HL-60 (cell line): ENCODE results near the gene TKTL1.
"Not testable (repeated sequence)": the region's sequence is repeated elsewhere in the genome, so short reads cannot be mapped to it uniquely, and the experiment has no call there.

Source experiments
- CTCF ChIP-seq: IDR thresholded peaks from one replicate; pipeline ENCODE4 v1.5.1; 2011; ENCODE audit warnings: low read length, control low read depth, inconsistent platforms; ENCODE audit not compliant: insufficient read depth
- GABPA ChIP-seq: IDR thresholded peaks from 2 replicates; pipeline ENCODE4 v1.6.1; 2012; ENCODE audit warnings: low read depth
- POLR2AphosphoS5 ChIP-seq: IDR thresholded peaks from 2 replicates; pipeline ENCODE4 v1.6.1; 2012; ENCODE audit warnings: low read depth
- REST ChIP-seq: IDR thresholded peaks from 2 replicates; pipeline ENCODE4 v1.6.1; 2012; ENCODE audit warnings: low read depth; ENCODE audit not compliant: insufficient replicate concordance
- SPI1 ChIP-seq: IDR thresholded peaks from 2 replicates; pipeline ENCODE4 v1.6.1; 2012; ENCODE audit warnings: low read depth, mild to moderate bottlenecking, borderline replicate concordance

DNA sequence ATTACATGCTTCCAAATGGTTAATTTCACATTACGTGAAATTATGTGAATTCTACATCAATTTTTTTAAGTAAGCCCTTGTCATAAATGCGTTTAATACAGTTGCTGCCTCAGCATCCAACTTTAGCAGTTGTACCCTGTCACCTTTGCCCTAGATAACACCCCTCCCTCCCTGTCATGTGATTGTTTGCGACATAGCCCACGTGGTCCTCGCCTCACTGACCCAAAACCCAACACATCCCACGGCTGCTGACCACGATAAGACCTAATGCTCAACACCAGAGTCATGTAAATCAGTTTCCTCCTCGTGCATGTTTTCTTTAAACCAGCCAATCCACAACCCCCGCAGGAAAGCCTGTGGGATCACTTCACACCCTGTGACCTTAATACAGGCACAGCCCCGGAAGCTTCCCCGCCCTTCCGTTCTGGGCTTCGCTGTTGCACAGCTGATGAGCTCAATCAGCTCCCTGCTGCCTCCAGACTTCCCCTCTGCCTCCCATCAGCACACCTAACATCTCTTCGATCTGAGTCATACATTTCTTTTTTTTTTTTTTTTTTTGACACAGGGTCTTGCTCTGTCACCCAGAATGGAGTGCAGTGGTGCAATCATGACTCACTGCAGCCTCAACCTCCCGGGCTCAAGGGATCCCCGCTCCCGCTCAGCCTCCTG, 48.1 kb upstream of the TKTL1 start:
- TF ChIP-seq CTCF, POLR2AphosphoS5, SPI1, REST, GABPA: not testable (repeated sequence)
